ENCODE measurements around the gene C1orf159.
A peak's percentile ranks its signal among the peaks of the same experiment; 100 is the strongest.

The C1orf159 gene

DNA sequence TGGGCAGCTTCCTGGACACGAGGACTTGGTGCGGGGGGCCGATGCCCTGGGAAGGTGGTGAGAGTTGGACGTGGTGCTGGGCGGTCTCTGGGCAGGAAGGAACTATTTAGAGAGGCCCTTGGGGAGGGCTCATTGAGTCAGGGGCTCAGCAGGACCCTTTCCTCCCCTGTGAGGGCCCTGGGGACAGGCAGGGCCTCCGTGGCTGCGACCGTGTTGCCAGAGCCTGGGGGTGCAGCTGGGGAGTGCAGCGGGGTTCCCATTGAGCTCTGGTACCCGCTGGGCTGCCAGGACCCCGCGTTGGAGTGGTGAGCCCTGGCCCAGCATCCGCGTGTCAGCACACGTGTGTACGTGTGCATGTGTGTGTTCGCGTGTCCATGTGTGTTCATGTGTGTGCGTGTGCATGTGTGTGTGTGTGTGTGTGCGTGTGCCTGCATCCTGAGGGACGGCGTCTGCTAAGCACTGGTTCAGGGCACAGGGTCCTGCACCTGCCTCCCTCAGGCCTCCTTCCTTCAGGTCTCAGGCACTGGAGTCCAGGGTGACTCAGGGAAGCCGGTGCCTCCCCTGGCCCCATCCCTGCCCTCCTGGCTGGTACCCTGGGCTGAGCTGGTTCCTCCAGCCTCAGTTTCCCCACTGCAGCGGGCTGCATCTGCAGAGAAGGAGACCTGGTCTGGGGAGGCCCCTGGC, 52.5 kb downstream of the C1orf159 start:
- CTCF ChIA-PET: interaction anchor here (0.6 to 4.1 kb wide), 31 partner anchors 9 to 228 kb away, joined by 3 to 53 read pairs (median 5); partner anchors contain the start of genes AGRN, ISG15, PERM1 and RNF223
- no peak for DNase-seq (ENCODE audit: extremely low spot score)
- TF ChIP-seq, protein P1, sequence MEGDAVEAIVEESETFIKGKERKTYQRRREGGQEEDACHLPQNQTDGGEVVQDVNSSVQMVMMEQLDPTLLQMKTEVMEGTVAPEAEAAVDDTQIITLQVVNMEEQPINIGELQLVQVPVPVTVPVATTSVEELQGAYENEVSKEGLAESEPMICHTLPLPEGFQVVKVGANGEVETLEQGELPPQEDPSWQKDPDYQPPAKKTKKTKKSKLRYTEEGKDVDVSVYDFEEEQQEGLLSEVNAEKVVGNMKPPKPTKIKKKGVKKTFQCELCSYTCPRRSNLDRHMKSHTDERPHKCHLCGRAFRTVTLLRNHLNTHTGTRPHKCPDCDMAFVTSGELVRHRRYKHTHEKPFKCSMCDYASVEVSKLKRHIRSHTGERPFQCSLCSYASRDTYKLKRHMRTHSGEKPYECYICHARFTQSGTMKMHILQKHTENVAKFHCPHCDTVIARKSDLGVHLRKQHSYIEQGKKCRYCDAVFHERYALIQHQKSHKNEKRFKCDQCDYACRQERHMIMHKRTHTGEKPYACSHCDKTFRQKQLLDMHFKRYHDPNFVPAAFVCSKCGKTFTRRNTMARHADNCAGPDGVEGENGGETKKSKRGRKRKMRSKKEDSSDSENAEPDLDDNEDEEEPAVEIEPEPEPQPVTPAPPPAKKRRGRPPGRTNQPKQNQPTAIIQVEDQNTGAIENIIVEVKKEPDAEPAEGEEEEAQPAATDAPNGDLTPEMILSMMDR (IDR thresholded peaks at IDR 0.05; ENCODE audit: control extremely low read depth, extremely low read depth, low read depth, missing control alignments): no peak
- POLR2A ChIA-PET: interaction anchor here (0.6 kb wide), 1 partner anchor 137 kb away, joined by 5 read pairs; no protein-coding TSS in a partner anchor

DNA sequence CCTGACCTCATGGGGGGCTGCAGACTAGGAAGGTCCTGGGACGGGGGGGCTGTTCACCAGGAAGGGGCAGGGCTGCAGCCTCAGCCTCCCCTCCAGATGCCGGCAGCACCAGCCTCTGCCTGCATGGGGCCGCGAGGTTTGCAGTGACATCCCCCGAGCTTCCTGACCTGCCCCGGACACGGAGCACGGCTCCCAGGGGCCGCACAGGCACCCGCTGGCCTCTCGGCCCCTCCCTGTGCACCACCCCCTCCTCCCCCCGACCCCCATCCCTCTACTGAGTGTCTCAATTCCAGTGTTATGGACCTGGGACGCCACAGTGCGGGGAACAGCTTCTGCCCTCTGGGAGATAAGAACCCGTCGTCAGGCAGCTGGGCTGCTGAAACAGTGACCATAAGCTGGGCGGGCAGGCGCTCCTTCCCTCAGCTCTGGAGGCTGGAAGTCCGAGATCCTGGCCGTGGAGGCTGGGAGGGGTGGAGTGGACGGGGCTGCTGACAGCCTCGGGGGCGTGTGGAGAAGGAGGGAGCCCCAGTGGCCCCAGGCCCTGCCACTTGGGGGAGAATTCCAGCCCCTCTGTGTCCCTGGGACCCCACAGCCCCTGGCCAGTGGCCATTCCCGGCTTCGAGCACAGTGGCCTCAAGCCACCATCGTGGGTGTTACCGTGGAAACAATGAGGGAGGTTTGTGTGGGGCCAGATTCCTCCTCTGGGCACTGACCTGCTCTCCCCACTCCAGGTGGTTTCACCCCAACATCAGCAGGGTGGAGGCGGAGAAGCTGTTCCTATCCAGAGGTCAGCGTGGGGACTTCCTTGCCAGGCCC, 53.3 kb downstream of the C1orf159 start:
- TF ChIP-seq, protein P1 (IDR thresholded peaks at IDR 0.05; ENCODE audit: control extremely low read depth, extremely low read depth, low read depth, missing control alignments): no peak
- ChIA-PET POLR2A (interaction anchor here (0.7 to 0.9 kb wide), 2 partner anchors 29 to 49 kb away, joined by 3 read pairs; no protein-coding TSS in a partner anchor), CTCF (interaction anchor here (1.1 to 4.1 kb wide), 14 partner anchors 8 to 211 kb away, joined by 3 to 53 read pairs (median 7); partner anchors contain the start of genes ISG15, PERM1, RNF223 and UBE2J2)
- DNase-seq (ENCODE audit: extremely low spot score): no peak

DNA sequence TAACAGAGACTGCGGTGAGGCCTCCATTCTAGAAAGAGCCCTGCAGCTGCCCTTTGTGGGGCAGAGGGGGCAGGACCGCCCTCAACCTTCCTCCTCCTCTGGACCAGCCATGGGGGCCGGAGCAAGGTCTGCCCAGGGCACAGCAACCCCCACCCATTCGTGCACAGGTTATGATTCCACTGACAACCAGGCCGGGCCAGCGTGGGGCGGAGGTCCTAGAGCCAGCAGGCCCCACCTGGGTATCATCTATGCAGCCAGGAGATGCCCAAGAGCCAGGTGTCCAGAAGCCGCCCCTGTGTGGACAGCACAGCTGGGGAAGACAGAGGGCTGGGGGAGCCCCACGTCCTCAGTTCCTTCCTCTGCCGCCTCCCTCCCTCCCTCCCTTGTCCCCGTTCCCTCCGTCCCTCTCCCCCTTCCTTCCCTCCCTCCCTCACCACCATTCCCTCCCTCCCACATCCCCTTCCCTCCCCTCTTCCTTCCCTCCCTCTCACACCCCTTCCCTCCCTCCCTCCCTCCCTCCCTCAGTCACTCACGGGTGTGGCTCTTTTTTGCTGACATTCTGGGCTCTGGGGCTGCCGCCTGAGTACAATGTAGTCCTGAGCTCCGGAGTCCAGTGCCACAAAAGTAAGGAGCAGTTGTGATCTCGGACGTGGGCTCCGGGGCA, 54.1 kb downstream of the C1orf159 start:
- ChIA-PET POLR2A (interaction anchor here (0.9 kb wide), 1 partner anchor 29 kb away, joined by 3 read pairs; no protein-coding TSS in a partner anchor), CTCF (interaction anchor here (1.1 to 4.1 kb wide), 7 partner anchors 13 to 79 kb away, joined by 3 to 53 read pairs (median 15); partner anchors contain the start of genes ISG15, PERM1 and RNF223)
- DNase-seq (ENCODE audit: extremely low spot score): no peak
- TF ChIP-seq, protein P1 (IDR thresholded peaks at IDR 0.05; ENCODE audit: control extremely low read depth, extremely low read depth, low read depth, missing control alignments): no peak

DNA sequence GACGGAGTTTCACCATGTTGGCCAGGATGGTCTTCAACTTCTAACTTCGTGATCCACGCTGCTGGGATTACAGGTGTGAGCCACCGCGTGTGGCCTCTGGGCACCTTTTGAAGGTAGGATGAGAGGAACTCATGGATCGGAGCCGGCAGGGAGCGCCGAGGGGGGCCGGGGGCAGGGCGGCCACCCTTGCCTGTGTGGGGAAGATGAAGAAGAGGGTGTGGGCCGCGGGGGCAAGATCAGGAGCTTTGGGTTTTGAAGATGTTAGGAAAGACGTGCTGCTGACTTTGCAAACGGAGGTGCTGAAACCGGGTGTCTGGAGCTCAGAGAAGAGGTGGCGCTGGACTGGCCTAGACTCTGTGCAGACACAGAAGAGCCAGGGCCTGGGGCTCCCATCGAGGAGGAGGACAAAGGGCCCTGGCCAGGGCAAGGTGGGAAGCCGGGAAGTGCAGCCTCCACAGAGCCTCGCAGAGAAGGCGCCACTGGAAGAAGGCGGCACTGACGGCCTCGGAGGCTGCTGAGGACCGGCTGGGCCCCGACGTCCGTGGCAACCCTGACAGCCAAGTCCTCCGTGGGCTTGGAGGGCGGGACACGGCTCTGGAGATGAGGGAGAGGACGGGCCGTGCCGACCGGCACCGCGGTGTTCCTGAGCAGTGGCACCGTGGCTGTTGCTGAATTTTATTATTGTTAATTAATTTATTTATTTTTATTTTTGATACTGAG, 55.4 kb downstream of the C1orf159 start:
- POLR2A ChIA-PET: no interaction called here
- CTCF ChIA-PET: interaction anchor here (1.3 to 3.5 kb wide), 4 partner anchors 10 to 41 kb away, joined by 3 to 17 read pairs (median 7); partner anchors contain the start of gene AGRN
- no peak for DNase-seq (ENCODE audit: extremely low spot score)
- TF ChIP-seq, protein P1 (IDR thresholded peaks at IDR 0.05; ENCODE audit: control extremely low read depth, extremely low read depth, low read depth, missing control alignments): no peak

DNA sequence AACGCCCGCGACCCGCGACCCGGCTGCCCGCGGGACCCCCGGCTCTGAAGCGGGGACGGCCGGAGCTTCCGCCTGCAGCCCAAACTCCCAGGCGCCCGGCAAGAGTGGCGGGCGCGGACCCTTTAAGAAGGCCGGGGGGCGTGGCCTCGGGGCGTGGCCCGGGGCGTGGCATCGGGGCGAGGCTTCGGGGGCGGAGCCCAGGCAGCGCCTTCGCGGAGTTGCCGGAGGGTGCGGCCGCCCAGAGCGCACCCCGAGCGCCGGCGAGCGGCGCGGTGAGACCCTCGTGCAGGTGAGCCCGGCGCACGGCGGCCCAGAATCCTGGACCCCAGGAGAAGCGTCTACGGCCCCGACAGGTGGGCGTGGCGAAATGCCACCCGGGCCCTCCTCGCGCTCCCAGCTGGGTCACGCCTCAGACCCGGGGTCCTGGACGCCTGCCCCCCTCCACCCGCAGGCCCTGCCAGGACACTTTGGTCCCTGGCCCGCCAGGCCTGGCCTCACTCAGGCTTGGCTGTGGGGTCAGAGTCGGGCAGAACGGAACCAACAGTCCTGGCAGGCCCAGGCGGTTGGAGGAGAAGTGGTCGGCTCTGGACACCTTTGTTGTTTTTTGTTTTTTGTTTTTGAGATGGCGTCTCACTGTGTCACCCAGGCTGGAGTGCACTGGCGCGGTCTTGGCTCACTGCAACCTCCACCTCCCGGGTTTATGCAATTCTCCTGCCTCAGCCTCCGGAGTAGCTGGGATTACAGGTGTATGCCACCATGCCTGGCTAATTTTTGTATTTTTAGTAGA, 56.2 kb downstream of the C1orf159 start:
- POLR2A ChIA-PET: no interaction called here
- DNase-seq (ENCODE audit: extremely low spot score): peak; percentile 98
- TF ChIP-seq, protein P1 (IDR thresholded peaks at IDR 0.05; ENCODE audit: control extremely low read depth, extremely low read depth, low read depth, missing control alignments): no peak
- CTCF ChIA-PET: interaction anchor here (0.9 to 3.5 kb wide), 6 partner anchors 9 to 62 kb away, joined by 3 to 17 read pairs (median 7); partner anchors contain the start of gene AGRN
